ENCODE measurements around the gene ELP5. TPM values are rescaled to one million over a fixed set of nuclear protein-coding genes. Genes with fewer than 3 reads are reported as not detected.
A peak's percentile ranks its signal among the peaks of the same experiment; 100 is the strongest.

ELP5 gene
- polyA plus RNA-seq, 3 donors = 36.1 to 49.5 (median 44.1) TPM

GRCh38 chr17:7260651-7261378 is 8.8 kb downstream of the ELP5 start:
- no peak overlapping the region for H3K27ac ChIP-seq (ENCODE audit: low read depth in 1 of 2, low read length in 2 of 2)
- H3K9me3 Mint-ChIP-seq = peaks cover 0 to 12% (median 9%) of the 10 kb centered on the region in 7 donors
- intact Hi-C loops (cut with micrococcal nuclease) = no loop called here
- H3K27me3 Mint-ChIP-seq (ENCODE audit: low read depth in 3 of 3) = peaks cover 36 to 61% (median 56%) of the 10 kb centered on the region in 3 donors
- no peak for TF ChIP-seq CTCF (IDR thresholded peaks at IDR 0.05)
- H3K4me2 ChIP-seq (replicated peaks; ENCODE audit: extremely low read depth, low read length, poor library complexity, severe bottlenecking) = peak overlapping the region; percentile 97
- peaks cover 15 to 36% of the 10 kb centered on the region in 2 donors for H3K36me3 ChIP-seq (replicated peaks in 1 of 2; ENCODE audit: control insufficient read depth in 1 of 2, insufficient read depth in 2 of 2, low read length in 2 of 2)
- H3K4me1 ChIP-seq (ENCODE audit: control insufficient read depth in 1 of 2, insufficient read depth in 2 of 2, low read length in 2 of 2) = peaks cover 31 to 45% of the 10 kb centered on the region in 2 donors
- peaks cover 30 to 44% of the 10 kb centered on the region in 2 donors for H3K36me3 Mint-ChIP-seq
- H3K4me3 ChIP-seq (replicated peaks in 1 of 3; ENCODE audit: low read depth in 2 of 3, low read length in 3 of 3) = peak overlapping the region; percentile 8 to 81 (median 36)
- H3K27ac Mint-ChIP-seq = no peak overlapping the region
- peaks cover 0 to 7% of the 10 kb centered on the region in 2 donors for H3K9me3 ChIP-seq (replicated peaks in 1 of 2; ENCODE audit: control insufficient read depth in 1 of 2, insufficient read depth in 1 of 2, low read length in 2 of 2)
- H2AFZ ChIP-seq (ENCODE audit: insufficient read depth, low read depth, low read length, poor library complexity, severe bottlenecking) = peak overlapping the region; percentile 84
- H3K4me3 Mint-ChIP-seq = peak overlapping the region; percentile 76 to 87
- WGBS (ENCODE audit: insufficient coverage) = 10% methylated on average over 54 of the region's 54 CpGs
- no peak for DNase-seq
- peak overlapping the region; percentile 60 for H3K9ac ChIP-seq (ENCODE audit: insufficient read depth, low read length, poor library complexity, severe bottlenecking)
- H3K27me3 ChIP-seq (ENCODE audit: control insufficient read depth in 2 of 2, insufficient read depth in 2 of 2, low read length in 2 of 2) = peaks cover 20 to 37% of the 10 kb centered on the region in 2 donors
- no peaks in the 10 kb centered on the region for H3K79me2 ChIP-seq (ENCODE audit: insufficient read depth, low read length)
- no peaks in the 10 kb centered on the region for H4K20me1 ChIP-seq (ENCODE audit: insufficient read depth, low read length)
- H3K4me1 Mint-ChIP-seq = peaks cover 38% of the 10 kb centered on the region

DNA sequence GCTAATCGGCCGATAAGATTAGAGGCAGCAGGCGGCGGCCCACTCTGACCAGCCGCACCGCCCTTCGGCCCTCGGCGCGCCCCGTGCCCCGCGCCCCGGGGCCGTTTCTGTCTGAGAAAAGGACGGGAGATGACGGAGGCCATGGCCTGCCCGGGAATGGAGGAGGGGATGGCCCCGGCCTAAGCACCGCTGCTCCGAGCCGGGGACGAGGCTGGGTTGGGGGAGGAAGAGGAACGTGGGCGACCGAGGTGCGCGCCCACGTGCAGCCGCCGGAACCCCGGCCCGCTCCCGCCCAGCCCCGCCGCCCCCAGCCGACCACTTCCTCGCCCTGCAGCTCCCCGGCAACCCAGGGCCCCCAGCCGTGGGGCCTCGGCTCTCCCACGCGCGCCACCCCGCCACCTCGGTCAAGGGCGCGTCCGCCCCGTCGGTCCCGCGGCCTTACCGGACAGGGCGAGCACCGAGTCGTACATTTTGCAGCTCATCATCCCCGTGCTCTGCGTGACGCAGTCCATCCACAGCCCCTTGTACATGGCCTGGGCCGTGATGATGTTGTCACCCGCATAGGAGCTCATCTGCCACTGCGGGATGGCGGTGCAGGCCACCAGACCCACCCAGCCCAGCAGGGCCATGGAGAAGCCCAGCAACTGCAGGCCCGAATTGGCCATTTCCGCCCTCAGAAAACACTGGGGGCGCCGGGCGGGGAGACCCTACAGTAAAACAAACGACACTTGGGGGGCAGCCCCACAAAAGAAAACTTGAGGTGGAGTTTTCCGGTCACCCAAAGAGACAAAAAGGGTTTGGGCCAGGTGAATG is 9.6 kb downstream of the ELP5 start:
- peak overlapping the region; percentile 76 to 87 for H3K4me3 Mint-ChIP-seq
- peak overlapping the region; percentile 97 for H3K4me2 ChIP-seq (replicated peaks; ENCODE audit: extremely low read depth, low read length, poor library complexity, severe bottlenecking)
- no peak overlapping the region for H3K27ac ChIP-seq (ENCODE audit: low read depth in 1 of 2, low read length in 2 of 2)

More for the DNA sequence above, 9.6 kb downstream of the ELP5 start:
- peaks cover 0 to 7% of the 10 kb centered on the region in 2 donors for H3K9me3 ChIP-seq (replicated peaks in 1 of 2; ENCODE audit: control insufficient read depth in 1 of 2, insufficient read depth in 1 of 2, low read length in 2 of 2)
- Mint-ChIP-seq H3K27ac (no peak overlapping the region), H3K9me3 (peaks cover 0 to 12% (median 9%) of the 10 kb centered on the region in 7 donors), H3K4me1 (peaks cover 42% of the 10 kb centered on the region), H3K36me3 (peaks cover 25 to 36% of the 10 kb centered on the region in 2 donors), H3K27me3 (ENCODE audit: low read depth in 3 of 3) (peaks cover 42 to 68% (median 58%) of the 10 kb centered on the region in 3 donors)
- H4K20me1 ChIP-seq (ENCODE audit: insufficient read depth, low read length) = no peaks in the 10 kb centered on the region
- no peak for DNase-seq
- 9% methylated on average over 66 of the region's 71 CpGs for WGBS (ENCODE audit: insufficient coverage)
- peaks cover 31 to 45% of the 10 kb centered on the region in 2 donors for H3K4me1 ChIP-seq (ENCODE audit: control insufficient read depth in 1 of 2, insufficient read depth in 2 of 2, low read length in 2 of 2)
- H3K4me3 ChIP-seq (replicated peaks in 1 of 3; ENCODE audit: low read depth in 2 of 3, low read length in 3 of 3) = peak overlapping the region; percentile 8 to 81 (median 36)
- no peak for TF ChIP-seq CTCF (IDR thresholded peaks at IDR 0.05)
- H2AFZ ChIP-seq (ENCODE audit: insufficient read depth, low read depth, low read length, poor library complexity, severe bottlenecking) = peak overlapping the region; percentile 84
- no peaks in the 10 kb centered on the region for H3K79me2 ChIP-seq (ENCODE audit: insufficient read depth, low read length)
- H3K9ac ChIP-seq (ENCODE audit: insufficient read depth, low read length, poor library complexity, severe bottlenecking) = peak overlapping the region; percentile 60
- peaks cover 8 to 28% of the 10 kb centered on the region in 2 donors for H3K36me3 ChIP-seq (replicated peaks in 1 of 2; ENCODE audit: control insufficient read depth in 1 of 2, insufficient read depth in 2 of 2, low read length in 2 of 2)
- peaks cover 20 to 39% of the 10 kb centered on the region in 2 donors for H3K27me3 ChIP-seq (ENCODE audit: control insufficient read depth in 2 of 2, insufficient read depth in 2 of 2, low read length in 2 of 2)
- intact Hi-C loops (cut with micrococcal nuclease) = no loop called here
